Lung (tissue), 12 donors: Measurements from ENCODE around the gene KANSL1L. TPM values are rescaled to one million over a fixed set of nuclear protein-coding genes. Genes with fewer than 3 reads are reported as not detected.
A peak's percentile ranks its signal among the peaks of the same experiment; 100 is the strongest.

Source experiments
- ATAC-seq: fragments of 200-7000 bp; cut with Tn5 transposase; one replicate; pipeline ENCODE4 v1.9.1; 2020; ENCODE audit warnings: moderate number of reproducible peaks; ENCODE audit not compliant: insufficient read depth, low FRiP score
- DNase-seq, 3 donors: peaks; one replicate each; pipeline ENCODE4 v3.0.0-alpha.2; 2013 to 2017
- H3K27ac ChIP-seq, 2 donors: one replicate each; pipeline ENCODE4 v1.5.1; 2013; ENCODE audit warnings: mild to moderate bottlenecking in 2 of 2, moderate library complexity in 2 of 2, control low read depth in 1 of 2, inconsistent platforms in 1 of 2, low read depth in 1 of 2, low read length in 1 of 2
- H3K27me3 ChIP-seq, 3 donors: one replicate each; pipeline ENCODE4 v1.5.1; 2013; ENCODE audit warnings: low read length in 2 of 3; ENCODE audit not compliant: control insufficient read depth in 3 of 3, insufficient read depth in 3 of 3
- H3K36me3 ChIP-seq, 4 donors: one replicate each; pipeline ENCODE4 v1.5.1; 2013; ENCODE audit warnings: low read length in 4 of 4, mild to moderate bottlenecking in 1 of 4, moderate library complexity in 1 of 4; ENCODE audit not compliant: control insufficient read depth in 4 of 4, insufficient read depth in 4 of 4
- H3K4me1 ChIP-seq, 5 donors: one replicate each; pipeline ENCODE4 v1.5.1; 2013; ENCODE audit warnings: low read length in 5 of 5, mild to moderate bottlenecking in 2 of 5, moderate library complexity in 1 of 5; ENCODE audit not compliant: control insufficient read depth in 5 of 5, insufficient read depth in 5 of 5
- H3K4me3 ChIP-seq: one replicate; pipeline ENCODE4 v1.5.1; 2013; ENCODE audit warnings: mild to moderate bottlenecking, control low read depth, moderate library complexity
- H3K9ac ChIP-seq, 2 donors: one replicate each; pipeline ENCODE4 v1.5.1; 2013; ENCODE audit warnings: low read length in 2 of 2, control low read depth in 1 of 2; ENCODE audit not compliant: insufficient read depth in 1 of 2
- H3K9me3 ChIP-seq, 4 donors: one replicate each; pipeline ENCODE4 v1.5.1; 2013; ENCODE audit warnings: low read length in 3 of 4, mild to moderate bottlenecking in 1 of 4, moderate library complexity in 1 of 4; ENCODE audit not compliant: control insufficient read depth in 4 of 4, insufficient read depth in 3 of 4
- WGBS, 2 donors: extraction: QIAGEN DNeasy Blood & Tissue Kit; methylation state at CpG; one replicate each; pipeline ENCODE4 v1.1.7; 2013; 5-methylcytosine and 5-hydroxymethylcytosine counted together
- polyA plus RNA-seq, 2 donors: library from polyadenylated mRNA; stranded (reverse); fragments of 200-250 nt; gene quantifications; one replicate each; pipeline ENCODE4 v1.2.1, GENCODE V29; 2013
- total RNA-seq, 2 donors: library from RNA; depleted of rRNA in 1 of 2; stranded (reverse); fragments of >200 nt in 1 of 2; gene quantifications; one replicate each; pipeline ENCODE4 v1.2.1, GENCODE V29; 2014 to 2021
- TF ChIP-seq, protein P1 (sequence below): IDR thresholded peaks from 2 replicates; pipeline ENCODE4 v1.5.1; 2012; ENCODE audit warnings: mild to moderate bottlenecking; ENCODE audit errors: control extremely low read depth, extremely low read depth
- donor health status: control.
- donor health status: control.
- donor health status: Bipolar disorder and iron deficiency.
- donor health status: healthy.
- donor health status: DM: yes; HTN: yes; CAD: no.

Gene KANSL1L
- total and polyA plus RNA-seq, 4 donors, result 6.1 to 117 (median 17.0) TPM

DNA sequence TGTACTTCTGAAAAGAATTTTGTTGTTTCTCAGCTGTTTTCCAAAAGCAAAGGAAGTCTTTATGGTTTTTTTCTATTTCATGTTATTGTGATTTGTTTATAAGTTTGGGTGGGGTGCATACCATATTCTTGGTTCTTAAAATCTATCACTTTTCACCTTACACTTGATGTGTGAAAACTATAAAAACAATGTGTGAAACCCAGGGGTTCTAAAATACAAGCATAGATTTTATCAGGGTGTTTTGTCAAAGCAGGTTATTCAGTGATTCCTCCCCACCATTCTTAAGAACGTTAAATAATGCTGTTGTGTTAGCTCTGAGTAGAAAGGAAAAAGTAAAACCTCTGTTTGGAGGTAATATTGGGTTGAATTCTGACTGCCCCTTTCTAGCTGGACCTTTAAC lies 151.1 kb downstream of the KANSL1L start:
- H3K36me3 ChIP-seq, result peaks cover 20 to 51% (median 31%) of the 10 kb centered on the region in 4 donors
- no peak overlapping the region for H3K27ac ChIP-seq
- no peaks in the 10 kb centered on the region for H3K9me3 ChIP-seq
- TF ChIP-seq, protein P1, sequence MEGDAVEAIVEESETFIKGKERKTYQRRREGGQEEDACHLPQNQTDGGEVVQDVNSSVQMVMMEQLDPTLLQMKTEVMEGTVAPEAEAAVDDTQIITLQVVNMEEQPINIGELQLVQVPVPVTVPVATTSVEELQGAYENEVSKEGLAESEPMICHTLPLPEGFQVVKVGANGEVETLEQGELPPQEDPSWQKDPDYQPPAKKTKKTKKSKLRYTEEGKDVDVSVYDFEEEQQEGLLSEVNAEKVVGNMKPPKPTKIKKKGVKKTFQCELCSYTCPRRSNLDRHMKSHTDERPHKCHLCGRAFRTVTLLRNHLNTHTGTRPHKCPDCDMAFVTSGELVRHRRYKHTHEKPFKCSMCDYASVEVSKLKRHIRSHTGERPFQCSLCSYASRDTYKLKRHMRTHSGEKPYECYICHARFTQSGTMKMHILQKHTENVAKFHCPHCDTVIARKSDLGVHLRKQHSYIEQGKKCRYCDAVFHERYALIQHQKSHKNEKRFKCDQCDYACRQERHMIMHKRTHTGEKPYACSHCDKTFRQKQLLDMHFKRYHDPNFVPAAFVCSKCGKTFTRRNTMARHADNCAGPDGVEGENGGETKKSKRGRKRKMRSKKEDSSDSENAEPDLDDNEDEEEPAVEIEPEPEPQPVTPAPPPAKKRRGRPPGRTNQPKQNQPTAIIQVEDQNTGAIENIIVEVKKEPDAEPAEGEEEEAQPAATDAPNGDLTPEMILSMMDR, result no peak
- H3K4me1 ChIP-seq, result no peaks in the 10 kb centered on the region
- no peak for ATAC-seq
- WGBS, 2 donors, result 59 to 80% methylated on average over 1 of the region's 1 CpG
- DNase-seq, result no peak
- H3K27me3 ChIP-seq, result no peaks in the 10 kb centered on the region
- no peak overlapping the region for H3K4me3 ChIP-seq
- no peak overlapping the region for H3K9ac ChIP-seq

DNA sequence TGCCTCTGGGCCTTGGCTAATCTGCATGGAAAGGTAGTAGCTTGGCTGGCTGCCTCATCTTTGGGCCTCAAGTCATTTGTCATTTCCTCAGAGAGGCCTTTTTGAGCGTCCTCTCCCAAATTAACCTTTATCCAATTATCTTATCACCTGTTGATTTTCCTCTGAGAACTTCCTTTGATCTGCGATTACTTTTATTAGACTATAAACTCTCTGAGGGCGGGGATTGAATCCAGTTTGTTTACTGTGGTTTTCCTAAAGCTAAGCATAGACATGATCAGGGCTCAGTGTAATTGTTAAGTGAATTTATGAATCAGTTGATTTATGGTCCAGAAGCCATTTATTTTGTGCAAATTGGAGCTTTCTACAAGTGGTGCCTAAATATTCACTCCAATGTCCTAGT lies 161.3 kb downstream of the KANSL1L start:
- no peaks in the 10 kb centered on the region for H3K9me3 ChIP-seq
- 68 to 76% methylated on average over 3 of the region's 3 CpGs for WGBS, 2 donors
- DNase-seq (no peak), ATAC-seq (no peak)
- no peak overlapping the region for H3K4me3 ChIP-seq
- H3K4me1 ChIP-seq, result peaks cover 0 to 7% (median 0%) of the 10 kb centered on the region in 5 donors
- no peak overlapping the region for H3K9ac ChIP-seq
- H3K27ac ChIP-seq, result no peak overlapping the region
- TF ChIP-seq, protein P1, result no peak
- H3K27me3 ChIP-seq, result no peaks in the 10 kb centered on the region
- peaks cover 5 to 26% (median 8%) of the 10 kb centered on the region in 4 donors for H3K36me3 ChIP-seq

DNA sequence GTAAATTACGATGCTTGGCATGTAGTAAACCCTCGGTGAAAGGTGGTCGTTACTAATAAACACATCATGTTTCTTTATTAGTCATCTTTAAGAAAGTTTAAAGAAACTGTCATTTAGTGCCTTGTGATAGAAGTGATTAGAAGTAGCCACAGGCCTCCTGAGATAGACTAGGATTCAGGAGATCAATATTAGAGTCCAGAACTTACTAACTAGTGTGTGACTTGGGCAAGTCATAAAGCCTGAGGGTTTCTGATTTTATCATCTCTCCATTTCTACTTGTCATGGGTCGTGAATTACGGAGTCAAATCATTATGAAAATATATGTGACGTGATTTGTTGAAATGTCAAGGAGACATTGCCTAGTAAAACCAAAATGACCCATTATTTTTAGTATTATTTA lies 162.1 kb downstream of the KANSL1L start:
- H3K4me3 ChIP-seq, result no peak overlapping the region
- H3K27ac ChIP-seq, result no peak overlapping the region
- peaks cover 0 to 10% (median 2%) of the 10 kb centered on the region in 5 donors for H3K4me1 ChIP-seq
- H3K36me3 ChIP-seq, result peaks cover 2 to 25% (median 6%) of the 10 kb centered on the region in 4 donors
- H3K9ac ChIP-seq, result no peak overlapping the region
- WGBS, 2 donors, result 74 to 77% methylated on average over 6 of the region's 6 CpGs
- no peaks in the 10 kb centered on the region for H3K9me3 ChIP-seq
- ATAC-seq, result no peak
- no peak for DNase-seq
- TF ChIP-seq, protein P1, result no peak
- H3K27me3 ChIP-seq, result no peaks in the 10 kb centered on the region

DNA sequence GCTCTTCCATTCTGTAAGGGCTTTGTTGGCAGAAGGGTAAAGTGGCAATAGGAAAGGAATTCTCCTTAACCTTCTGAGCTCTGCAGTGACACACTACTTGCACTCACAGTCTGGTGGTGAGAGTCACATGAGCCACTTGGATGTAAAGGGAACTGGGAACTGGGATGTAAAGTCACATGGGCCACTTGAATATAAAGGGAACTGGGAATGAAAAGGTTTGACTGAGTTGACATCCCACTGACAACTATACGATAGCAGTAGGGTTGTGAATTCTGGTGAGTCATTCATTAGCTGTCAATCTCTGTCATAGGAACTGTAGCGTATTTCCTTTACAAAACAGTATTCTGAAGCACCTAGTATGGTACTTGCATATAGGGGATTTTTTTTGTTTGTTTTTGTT lies 163.3 kb downstream of the KANSL1L start:
- peak overlapping the region in 1 of 2 donors; percentile 44 for H3K27ac ChIP-seq
- ATAC-seq (peak; percentile 32), DNase-seq (peak in 1 of 3 donors; percentile 9)
- no peaks in the 10 kb centered on the region for H3K27me3 ChIP-seq
- TF ChIP-seq, protein P1, result no peak
- peaks cover 0 to 15% (median 9%) of the 10 kb centered on the region in 5 donors for H3K4me1 ChIP-seq
- H3K9ac ChIP-seq, result no peak overlapping the region
- WGBS, 2 donors, result 76 to 80% methylated on average over 2 of the region's 2 CpGs
- no peaks in the 10 kb centered on the region for H3K9me3 ChIP-seq
- peaks cover 2 to 24% (median 5%) of the 10 kb centered on the region in 4 donors for H3K36me3 ChIP-seq
- no peak overlapping the region for H3K4me3 ChIP-seq
